HepG2 (cell line): ENCODE measurements around the gene SEC14L1.

Source experiments
- BRCA1 ChIP-seq: sonication (generic); formaldehyde crosslinking; IDR thresholded peaks from 2 replicates; pipeline ENCODE4 v1.4.0; 2020; ENCODE audit warnings: missing genetic modification reagents
- DNMT1 ChIP-seq: sonication (generic); formaldehyde crosslinking; IDR thresholded peaks from 2 replicates; pipeline ENCODE4 v1.5.1; 2020; ENCODE audit warnings: mild to moderate bottlenecking, missing genetic modification reagents
- ESRRA ChIP-seq: sonication (generic); formaldehyde crosslinking; IDR thresholded peaks from 2 replicates; pipeline ENCODE4 v1.5.1; 2020; ENCODE audit warnings: mild to moderate bottlenecking, low read depth, missing genetic modification reagents
- HMGXB4 ChIP-seq, 2 experiments: sonication (generic) in 1 of 2; formaldehyde crosslinking in 1 of 2; IDR thresholded peaks; 2 replicates each; pipeline versions ENCODE4 v1.4.0 to v1.6.1; 2018 to 2020; ENCODE audit warnings: missing genetic modification reagents in 2 of 2, borderline replicate concordance in 1 of 2, low read depth in 1 of 2, mild to moderate bottlenecking in 1 of 2, missing biosample characterization in 1 of 2
- KLF12 ChIP-seq: sonication (generic); formaldehyde crosslinking; IDR thresholded peaks from 2 replicates; pipeline ENCODE4 v1.4.0; 2020; ENCODE audit warnings: missing genetic modification reagents, borderline replicate concordance
- POLR2A ChIP-seq, 2 experiments: IDR thresholded peaks; 2 replicates each; pipeline ENCODE4 v1.6.1; 2011; ENCODE audit warnings: low read depth in 2 of 2, low read length in 2 of 2, mild to moderate bottlenecking in 1 of 2, moderate library complexity in 1 of 2; ENCODE audit not compliant: insufficient read depth in 1 of 2
- SRSF4 ChIP-seq: fragments of 200-400 bp; formaldehyde crosslinking; IDR thresholded peaks from one replicate; pipeline ENCODE4 v1.6.1; 2018; ENCODE audit warnings: mild to moderate bottlenecking, low read depth, low read length, moderate library complexity; ENCODE audit not compliant: poor library complexity, severe bottlenecking

GRCh38 chr17:77189148-77189547, 48.4 kb downstream of the SEC14L1 start:
- TF ChIP-seq POLR2A (IDR thresholded peaks at IDR 0.05; ENCODE audit: insufficient read depth in 1 of 2, low read depth in 2 of 2, low read length in 2 of 2): no peak
- TF ChIP-seq BRCA1 (CRISPR knock-in tag): no peak
- TF ChIP-seq KLF12 (CRISPR knock-in tag): no peak
- no peak for TF ChIP-seq DNMT1
- TF ChIP-seq ESRRA: no peak
- TF ChIP-seq SRSF4: no peak
- no peak for TF ChIP-seq HMGXB4 (CRISPR knock-in tag; IDR thresholded peaks at IDR 0.05; ENCODE audit: borderline replicate concordance in 1 of 2, low read depth in 1 of 2)
